Caco-2 (cell line): ENCODE data around the gene GP1BA. TPM values are rescaled to one million over a fixed set of nuclear protein-coding genes. Genes with fewer than 3 reads are reported as not detected.

Experiments
- BruUV-seq: library from RNA; stranded (reverse); fragments of 400-500 nt; replicated peaks from 2 replicates; lab custom pipeline; 2021; lab: Mats Ljungman, UMichigan
- CTCF ChIA-PET: fragments of 300-600 bp; sonication (Branson Sonifier 250); formaldehyde crosslinking; loops from one replicate; lab custom pipeline; 2022; ENCODE audit warnings: antibody characterized with exemption; lab: Charles Lee
- POLR2A ChIA-PET: fragments of 300-600 bp; sonication (Branson Sonifier 250); formaldehyde crosslinking; loops from one replicate; lab custom pipeline; 2022; ENCODE audit warnings: antibody characterized with exemption; lab: Charles Lee
- DNase-seq, 2 experiments: peaks; one replicate each; pipeline versions ENCODE4 v3.0.0 to v3.0.0-alpha.2; 2020 to 2022
- H3K27me3 ChIP-seq: replicated peaks from 2 replicates; pipeline ENCODE4 v1.6.0; 2011; ENCODE audit warnings: low read length; ENCODE audit not compliant: control insufficient read depth, insufficient read depth
- H3K36me3 ChIP-seq: 2 replicates; pipeline ENCODE4 v1.5.1; 2011; ENCODE audit warnings: low read length; ENCODE audit not compliant: control insufficient read depth, insufficient read depth
- H3K4me1 ChIP-seq: fragments of 250-450 bp; sonication (Bioruptor Pico); 2 replicates; pipeline ENCODE4 v1.5.1; 2020; ENCODE audit warnings: mild to moderate bottlenecking
- H3K4me3 ChIP-seq: 2 replicates; pipeline ENCODE4 v1.5.1; 2011; ENCODE audit warnings: low read depth, mild to moderate bottlenecking, control low read depth, low read length
- H3K9me3 ChIP-seq: fragments of 250-450 bp; sonication (Bioruptor Pico); 2 replicates; pipeline ENCODE4 v1.5.1; 2020; ENCODE audit warnings: mild to moderate bottlenecking, moderate library complexity
- H3K27ac Mint-ChIP-seq: one replicate; pipeline ENCODE4 v1.8.0; 2022; ENCODE audit warnings: mixed read lengths; ENCODE audit not compliant: unreplicated experiment
- H3K27me3 Mint-ChIP-seq: one replicate; pipeline ENCODE4 v1.8.0; 2022; ENCODE audit warnings: mixed read lengths; ENCODE audit not compliant: insufficient read depth, unreplicated experiment
- H3K36me3 Mint-ChIP-seq: one replicate; pipeline ENCODE4 v1.8.0; 2022; ENCODE audit warnings: mild to moderate bottlenecking, mixed read lengths; ENCODE audit not compliant: insufficient read depth, unreplicated experiment
- H3K4me1 Mint-ChIP-seq: one replicate; pipeline ENCODE4 v1.8.0; 2022; ENCODE audit warnings: low read depth, mixed read lengths; ENCODE audit not compliant: unreplicated experiment
- H3K4me3 Mint-ChIP-seq: one replicate; pipeline ENCODE4 v1.8.0; 2022; ENCODE audit warnings: mild to moderate bottlenecking, moderate library complexity, mixed read lengths; ENCODE audit not compliant: unreplicated experiment
- H3K9me3 Mint-ChIP-seq: one replicate; pipeline ENCODE4 v1.8.0; 2022; ENCODE audit warnings: mixed read lengths; ENCODE audit not compliant: unreplicated experiment
- CTCF ChIP-seq, 2 experiments: fragments of 200-600 bp in 1 of 2; IDR thresholded peaks; 1 replicate in 1 of 2; 2 replicates in 1 of 2; pipeline versions ENCODE4 v1.5.1 to v1.8.0; 2011 to 2022; ENCODE audit warnings: antibody characterized with exemption in 1 of 2, control low read depth in 1 of 2, inconsistent platforms in 1 of 2, low read depth in 1 of 2, low read length in 1 of 2, mild to moderate bottlenecking in 1 of 2, moderate library complexity in 1 of 2; ENCODE audit not compliant: insufficient read depth in 1 of 2, severe bottlenecking in 1 of 2, unreplicated experiment in 1 of 2
- intact Hi-C: fragments of 100-400 bp; cut with micrococcal nuclease; formaldehyde crosslinking; loops from one replicate; pipeline ENCODE4 v1.10.0; 2022; ENCODE audit not compliant: unreplicated experiment
- total RNA-seq: library from RNA; stranded (reverse); gene quantifications from 2 replicates; pipeline ENCODE4 v1.2.3, GENCODE V29; 2022

Gene GP1BA
- total RNA-seq, 1 experiment from 2014 or later = not detected

GRCh38 chr17:4928881-4929280 lies 3.2 kb upstream of the GP1BA start:
- CTCF ChIA-PET = no interaction called here
- no TSS peak for BruUV-seq

GRCh38 chr17:4932756-4933155 lies 679 bp downstream of the GP1BA start:
- no peaks in the 10 kb centered on the region for H3K4me1 Mint-ChIP-seq
- POLR2A ChIA-PET = no interaction called here

More at GRCh38 chr17:4928881-4929280, 3.2 kb upstream of the GP1BA start:
- no peak overlapping the region for H3K4me3 ChIP-seq
- no peak overlapping the region for H3K4me3 Mint-ChIP-seq
- no peaks in the 10 kb centered on the region for H3K27me3 Mint-ChIP-seq
- no peak for TF ChIP-seq CTCF (IDR thresholded peaks at IDR 0.05; ENCODE audit: insufficient read depth in 1 of 2, low read depth in 1 of 2, low read length in 1 of 2, severe bottlenecking in 1 of 2, unreplicated experiment in 1 of 2)
- POLR2A ChIA-PET = no interaction called here
- H3K27ac Mint-ChIP-seq = no peak overlapping the region
- H3K36me3 ChIP-seq = no peaks in the 10 kb centered on the region
- intact Hi-C loops = no loop called here
- DNase-seq = no peak
- H3K27me3 ChIP-seq = no peaks in the 10 kb centered on the region
- H3K36me3 Mint-ChIP-seq = peaks cover 7% of the 10 kb centered on the region
- no peaks in the 10 kb centered on the region for H3K4me1 ChIP-seq
- H3K9me3 Mint-ChIP-seq = no peaks in the 10 kb centered on the region
- H3K9me3 ChIP-seq = no peaks in the 10 kb centered on the region
- no peaks in the 10 kb centered on the region for H3K4me1 Mint-ChIP-seq

GRCh38 chr17:4933646-4934045 lies 1.6 kb downstream of the GP1BA start:
- H3K36me3 Mint-ChIP-seq = peaks cover 12% of the 10 kb centered on the region
- no TSS peak for BruUV-seq
- DNase-seq = no peak
- H3K36me3 ChIP-seq = no peaks in the 10 kb centered on the region
- no peaks in the 10 kb centered on the region for H3K27me3 Mint-ChIP-seq
- H3K4me3 Mint-ChIP-seq = no peak overlapping the region
- no peak for TF ChIP-seq CTCF (IDR thresholded peaks at IDR 0.05; ENCODE audit: insufficient read depth in 1 of 2, low read depth in 1 of 2, low read length in 1 of 2, severe bottlenecking in 1 of 2, unreplicated experiment in 1 of 2)
- no peak overlapping the region for H3K4me3 ChIP-seq
- ChIA-PET POLR2A (no interaction called here), CTCF (interaction anchor here (1.3 kb wide), 1 partner anchor 24 kb away, joined by 5 read pairs; no protein-coding TSS in a partner anchor)
- H3K4me1 ChIP-seq = no peaks in the 10 kb centered on the region
- no peaks in the 10 kb centered on the region for H3K9me3 ChIP-seq
- intact Hi-C loops = no loop called here
- H3K27me3 ChIP-seq = no peaks in the 10 kb centered on the region
- H3K9me3 Mint-ChIP-seq = no peaks in the 10 kb centered on the region
- H3K4me1 Mint-ChIP-seq = no peaks in the 10 kb centered on the region
- peak overlapping the region; percentile 64 for H3K27ac Mint-ChIP-seq

More at GRCh38 chr17:4932756-4933155, 679 bp downstream of the GP1BA start:
- H3K4me3 Mint-ChIP-seq = no peak overlapping the region
- no peak overlapping the region for H3K4me3 ChIP-seq
- no peaks in the 10 kb centered on the region for H3K27me3 ChIP-seq
- H3K36me3 Mint-ChIP-seq = peaks cover 12% of the 10 kb centered on the region
- no TSS peak for BruUV-seq
- intact Hi-C loops = no loop called here
- H3K9me3 ChIP-seq = no peaks in the 10 kb centered on the region
- no peaks in the 10 kb centered on the region for H3K36me3 ChIP-seq
- no peak overlapping the region for H3K27ac Mint-ChIP-seq
- H3K27me3 Mint-ChIP-seq = no peaks in the 10 kb centered on the region
- DNase-seq = no peak
- CTCF ChIA-PET = no interaction called here
- no peaks in the 10 kb centered on the region for H3K9me3 Mint-ChIP-seq
- TF ChIP-seq CTCF (IDR thresholded peaks at IDR 0.05; ENCODE audit: insufficient read depth in 1 of 2, low read depth in 1 of 2, low read length in 1 of 2, severe bottlenecking in 1 of 2, unreplicated experiment in 1 of 2) = no peak
- H3K4me1 ChIP-seq = no peaks in the 10 kb centered on the region
